ENCODE results near the gene ADGRG2. TPM values are rescaled to one million over a fixed set of nuclear protein-coding genes. Genes with fewer than 3 reads are reported as not detected.

ADGRG2 gene
- total and polyA plus RNA-seq, 9 of the 15 experiments (the other 6 are each of a cell fraction or from before 2014, with no cell fraction given): 0.03 TPM; not detected in 8

DNA sequence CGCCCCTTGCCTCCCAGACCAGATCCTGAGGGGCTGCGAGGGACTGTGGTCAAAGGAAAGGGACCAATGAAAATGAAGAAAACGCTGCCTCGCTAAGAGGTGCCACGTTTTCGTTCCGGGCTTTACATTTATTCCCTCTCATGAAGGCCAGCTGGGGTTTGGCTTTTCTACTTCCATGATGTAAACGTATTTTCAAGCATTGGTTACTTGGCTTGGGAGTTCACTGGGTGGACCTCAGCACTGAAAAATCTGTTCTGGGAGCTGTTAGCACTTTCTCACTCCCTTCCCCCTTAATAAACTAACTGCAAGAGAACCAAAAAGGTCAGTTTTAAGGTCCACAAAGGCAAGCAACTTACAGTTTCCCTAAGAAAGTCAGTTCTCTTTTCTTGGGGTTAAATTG, 40.6 kb upstream of the ADGRG2 start (continued):
- TF ChIP-seq ADNP (tag; IDR thresholded peaks at IDR 0.05): no peak

DNA sequence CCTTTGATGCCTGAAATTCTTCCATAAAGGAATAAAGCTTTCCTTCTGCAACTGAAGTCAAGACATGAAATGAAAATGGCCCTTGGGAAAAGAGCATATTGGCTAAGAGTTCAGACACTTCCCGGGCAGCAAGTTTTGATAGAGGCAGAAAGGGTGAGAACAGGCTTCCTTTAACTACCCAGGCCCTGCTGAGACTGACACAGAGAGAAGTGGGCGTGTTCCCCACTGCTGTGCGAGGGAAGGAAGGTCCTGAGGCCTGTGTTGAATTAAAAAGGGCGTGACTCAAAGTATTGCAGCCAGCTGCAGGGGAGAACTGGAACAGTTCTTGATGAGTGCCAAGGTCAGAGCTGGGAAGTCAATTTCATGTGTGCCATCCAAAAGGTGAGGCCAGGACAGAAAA, 33.9 kb upstream of the ADGRG2 start:
- FAIRE-seq (no peak), ATAC-seq (no peak), DNase-seq (ENCODE audit: extremely low read depth in 1 of 4, low spot score in 3 of 4) (no peak)
- no peaks in the 10 kb centered on the region for H3K9me3 ChIP-seq (replicated peaks; ENCODE audit: control insufficient read depth, insufficient read depth, low read depth, low read length)
- intact Hi-C loops (cut with micrococcal nuclease) (no loop called here), in situ Hi-C loops (cut with MboI) (no loop called here)
- H3K4me1 ChIP-seq (replicated peaks in 1 of 2; ENCODE audit: control insufficient read depth in 2 of 2, insufficient read depth in 2 of 2, low read length in 2 of 2): no peaks in the 10 kb centered on the region
- H3K79me2 ChIP-seq (ENCODE audit: control insufficient read depth, insufficient read depth, low read length): no peaks in the 10 kb centered on the region
- ChIA-PET CTCF (ENCODE audit: low intra/inter-chr PET ratio) (interaction anchor here (0.6 kb wide), 1 partner anchor 178 kb away, joined by 3 read pairs; no protein-coding TSS in a partner anchor), POLR2A (interaction anchor here (0.7 kb wide), 1 partner anchor 561 kb away, joined by 3 read pairs; no protein-coding TSS in a partner anchor)
- no peaks in the 10 kb centered on the region for H3K36me3 ChIP-seq (ENCODE audit: control insufficient read depth, insufficient read depth, low read length)
- no peak overlapping the region for H2AFZ ChIP-seq (ENCODE audit: low read depth, low read length)
- no peak overlapping the region for H3K9ac ChIP-seq (ENCODE audit: insufficient read depth in 1 of 2, low read depth in 2 of 2, low read length in 2 of 2)
- 7% methylated on average over 3 of the region's 4 CpGs for WGBS (ENCODE audit: insufficient coverage, low coverage, missing lambda C conversion rate)
- no TSS peak for BruUV-seq (replicated peaks)
- H3K9me1 ChIP-seq (ENCODE audit: control insufficient read depth, insufficient read depth, low read length): no peaks in the 10 kb centered on the region
- no peak overlapping the region for H3K4me3 ChIP-seq
- H3K27ac ChIP-seq (ENCODE audit: extremely low read depth, low read depth, low read length): no peak overlapping the region
- no peaks in the 10 kb centered on the region for H3K27me3 ChIP-seq (ENCODE audit: control insufficient read depth in 2 of 2, insufficient read depth in 2 of 2, low read length in 2 of 2)
- H4K20me1 ChIP-seq (replicated peaks; ENCODE audit: control insufficient read depth, insufficient read depth, low read length): no peaks in the 10 kb centered on the region
- no peak overlapping the region for H3K4me2 ChIP-seq (ENCODE audit: insufficient read depth, low read length)
- TF ChIP-seq ADNP (tag; IDR thresholded peaks at IDR 0.05): no peak

- TF ChIP-seq ZEB2 (IDR thresholded peaks at IDR 0.05): no peak
- Histone ChIP-seq H2AFZ (ENCODE audit: low read depth, low read length) (no peak overlapping the region), H3K27me3 (ENCODE audit: control insufficient read depth in 2 of 2, insufficient read depth in 2 of 2, low read length in 2 of 2) (no peaks in the 10 kb centered on the region), H3K4me1 (replicated peaks in 1 of 2; ENCODE audit: control insufficient read depth in 2 of 2, insufficient read depth in 2 of 2, low read length in 2 of 2) (no peaks in the 10 kb centered on the region), H3K79me2 (ENCODE audit: control insufficient read depth, insufficient read depth, low read length) (no peaks in the 10 kb centered on the region), H4K20me1 (replicated peaks; ENCODE audit: control insufficient read depth, insufficient read depth, low read length) (no peaks in the 10 kb centered on the region), H3K4me3 (no peak overlapping the region), H3K9me1 (ENCODE audit: control insufficient read depth, insufficient read depth, low read length) (no peaks in the 10 kb centered on the region), H3K4me2 (ENCODE audit: insufficient read depth, low read length) (no peak overlapping the region), H3K27ac (ENCODE audit: extremely low read depth, low read depth, low read length) (no peak overlapping the region), H3K9me3 (replicated peaks; ENCODE audit: control insufficient read depth, insufficient read depth, low read depth, low read length) (no peaks in the 10 kb centered on the region), H3K9ac (ENCODE audit: insufficient read depth in 1 of 2, low read depth in 2 of 2, low read length in 2 of 2) (no peak overlapping the region), H3K36me3 (ENCODE audit: control insufficient read depth, insufficient read depth, low read length) (no peaks in the 10 kb centered on the region)
- ChIA-PET CTCF (ENCODE audit: low intra/inter-chr PET ratio) (no interaction called here), POLR2A (no interaction called here)
- FAIRE-seq: no peak
- ATAC-seq: no peak
- intact Hi-C loops (cut with micrococcal nuclease): no loop called here
- WGBS (ENCODE audit: insufficient coverage, low coverage, missing lambda C conversion rate): 0% methylated on average over 2 of the region's 2 CpGs
- in situ Hi-C loops (cut with MboI): no loop called here
- DNase-seq (ENCODE audit: extremely low read depth in 1 of 4, low spot score in 3 of 4): no peak
- no TSS peak for BruUV-seq (replicated peaks)
Observed at GRCh38 chrX:19152762-19153161, 30.5 kb upstream of the ADGRG2 start.

Data from K562 (cell line).